GM12892 (cell line): ENCODE measurements around the gene GPAT2.
"Not testable (repeated sequence)": the region's sequence is repeated elsewhere in the genome, so short reads cannot be mapped to it uniquely, and the experiment has no call there.

Experiments used
- POLR2A ChIP-seq: IDR thresholded peaks from 2 replicates; pipeline ENCODE4 v1.6.1; 2011; ENCODE audit warnings: low read depth, low read length, control low read depth
- POLR2AphosphoS5 ChIP-seq: IDR thresholded peaks from 2 replicates; pipeline ENCODE4 v1.6.1; 2011; ENCODE audit warnings: low read depth, low read length, control low read depth

- TF ChIP-seq POLR2AphosphoS5, POLR2A: not testable (repeated sequence)
Observed at GRCh38 chr2:96054537-96054936, 19.8 kb upstream of the GPAT2 start.
